ENCODE data around the gene ARHGEF7. TPM values are rescaled to one million over a fixed set of nuclear protein-coding genes. Genes with fewer than 3 reads are reported as not detected.

Gene ARHGEF7
- total RNA-seq, 2 experiments from 2014 or later: 78.9 to 82.0 TPM

GRCh38 chr13:111287201-111287600 is 172.1 kb downstream of the ARHGEF7 start:
- Mint-ChIP-seq H3K27me3 (no peaks in the 10 kb centered on the region), H3K36me3 (peaks cover 21% of the 10 kb centered on the region), H3K4me3 (no peak overlapping the region), H3K27ac (no peak overlapping the region), H3K9me3 (no peaks in the 10 kb centered on the region), H3K4me1 (no peaks in the 10 kb centered on the region)
- POLR2A ChIA-PET: no interaction called here
- no peak for ATAC-seq (ENCODE audit: low read depth)
- no peak for DNase-seq

GRCh38 chr13:111288276-111288675 is 173.2 kb downstream of the ARHGEF7 start:
- H3K27me3 Mint-ChIP-seq: no peaks in the 10 kb centered on the region
- H3K4me3 Mint-ChIP-seq: no peak overlapping the region
- ATAC-seq (ENCODE audit: low read depth): no peak
- POLR2A ChIA-PET: no interaction called here
- no peaks in the 10 kb centered on the region for H3K9me3 Mint-ChIP-seq
- DNase-seq: no peak
- no peak overlapping the region for H3K27ac Mint-ChIP-seq
- no peaks in the 10 kb centered on the region for H3K4me1 Mint-ChIP-seq
- H3K36me3 Mint-ChIP-seq: peaks cover 26% of the 10 kb centered on the region

- H3K27me3 Mint-ChIP-seq: no peaks in the 10 kb centered on the region
- peaks cover 21% of the 10 kb centered on the region for H3K36me3 Mint-ChIP-seq
- no peak overlapping the region for H3K4me3 Mint-ChIP-seq
- DNase-seq (no peak), ATAC-seq (ENCODE audit: low read depth) (no peak)
- no peaks in the 10 kb centered on the region for H3K4me1 Mint-ChIP-seq
- H3K9me3 Mint-ChIP-seq: no peaks in the 10 kb centered on the region
- H3K27ac Mint-ChIP-seq: no peak overlapping the region
- POLR2A ChIA-PET: no interaction called here
Measured at GRCh38 chr13:111289251-111289650, 174.1 kb downstream of the ARHGEF7 start.

- POLR2A ChIA-PET: no interaction called here
- Mint-ChIP-seq H3K9me3 (no peaks in the 10 kb centered on the region), H3K27me3 (no peaks in the 10 kb centered on the region), H3K4me1 (peaks cover 7% of the 10 kb centered on the region), H3K4me3 (no peak overlapping the region), H3K27ac (no peak overlapping the region), H3K36me3 (peaks cover 13% of the 10 kb centered on the region)
- ATAC-seq (ENCODE audit: low read depth): no peak
- no peak for DNase-seq
Measured at GRCh38 chr13:111291908-111292307, 176.8 kb downstream of the ARHGEF7 start.

- POLR2A ChIA-PET: no interaction called here
- peaks cover 13% of the 10 kb centered on the region for H3K36me3 Mint-ChIP-seq
- DNase-seq (no peak), ATAC-seq (ENCODE audit: low read depth) (no peak)
- H3K4me3 Mint-ChIP-seq: no peak overlapping the region
- no peaks in the 10 kb centered on the region for H3K9me3 Mint-ChIP-seq
- H3K27me3 Mint-ChIP-seq: no peaks in the 10 kb centered on the region
- peaks cover 7% of the 10 kb centered on the region for H3K4me1 Mint-ChIP-seq
- H3K27ac Mint-ChIP-seq: no peak overlapping the region
Measured at GRCh38 chr13:111292710-111293485, 177.8 kb downstream of the ARHGEF7 start.

- no peaks in the 10 kb centered on the region for H3K9me3 Mint-ChIP-seq
- H3K27ac Mint-ChIP-seq: no peak overlapping the region
- POLR2A ChIA-PET: no interaction called here
- ATAC-seq (ENCODE audit: low read depth): no peak
- peaks cover 7% of the 10 kb centered on the region for H3K4me1 Mint-ChIP-seq
- DNase-seq: no peak
- H3K36me3 Mint-ChIP-seq: peaks cover 9% of the 10 kb centered on the region
- no peaks in the 10 kb centered on the region for H3K27me3 Mint-ChIP-seq
- no peak overlapping the region for H3K4me3 Mint-ChIP-seq
Measured at GRCh38 chr13:111295886-111296285, 180.8 kb downstream of the ARHGEF7 start.

- POLR2A ChIA-PET: no interaction called here
- peaks cover 12% of the 10 kb centered on the region for H3K36me3 Mint-ChIP-seq
- no peak overlapping the region for H3K27ac Mint-ChIP-seq
- H3K27me3 Mint-ChIP-seq: no peaks in the 10 kb centered on the region
- H3K9me3 Mint-ChIP-seq: no peaks in the 10 kb centered on the region
- H3K4me1 Mint-ChIP-seq: peaks cover 7% of the 10 kb centered on the region
- no peak for ATAC-seq (ENCODE audit: low read depth)
- no peak overlapping the region for H3K4me3 Mint-ChIP-seq
- DNase-seq: no peak
Measured at GRCh38 chr13:111296417-111296816, 181.3 kb downstream of the ARHGEF7 start.

GRCh38 chr13:111298214-111298975 is 183.3 kb downstream of the ARHGEF7 start:
- Mint-ChIP-seq H3K36me3 (peaks cover 13% of the 10 kb centered on the region), H3K27ac (no peak overlapping the region), H3K4me3 (no peak overlapping the region), H3K27me3 (no peaks in the 10 kb centered on the region), H3K9me3 (no peaks in the 10 kb centered on the region), H3K4me1 (peaks cover 7% of the 10 kb centered on the region)
- DNase-seq (no peak), ATAC-seq (ENCODE audit: low read depth) (no peak)
- POLR2A ChIA-PET: no interaction called here

GRCh38 chr13:111302045-111302726 is 187.1 kb downstream of the ARHGEF7 start:
- ATAC-seq (ENCODE audit: low read depth): no peak
- POLR2A ChIA-PET: no interaction called here
- Mint-ChIP-seq H3K36me3 (peaks cover 46% of the 10 kb centered on the region), H3K4me3 (no peak overlapping the region), H3K27me3 (no peaks in the 10 kb centered on the region), H3K4me1 (peaks cover 13% of the 10 kb centered on the region), H3K9me3 (peaks cover 2% of the 10 kb centered on the region), H3K27ac (no peak overlapping the region)
- DNase-seq: no peak

GRCh38 chr13:111303559-111303958 is 188.4 kb downstream of the ARHGEF7 start:
- H3K4me1 Mint-ChIP-seq: peaks cover 13% of the 10 kb centered on the region
- peaks cover 2% of the 10 kb centered on the region for H3K9me3 Mint-ChIP-seq
- H3K27ac Mint-ChIP-seq: no peak overlapping the region
- DNase-seq (no peak), ATAC-seq (ENCODE audit: low read depth) (no peak)
- no peak overlapping the region for H3K4me3 Mint-ChIP-seq
- POLR2A ChIA-PET: interaction anchor here (0.7 kb wide), 1 partner anchor 390 kb away, joined by 3 read pairs; no protein-coding TSS in a partner anchor
- peaks cover 53% of the 10 kb centered on the region for H3K36me3 Mint-ChIP-seq
- H3K27me3 Mint-ChIP-seq: no peaks in the 10 kb centered on the region

GRCh38 chr13:111304041-111304544 is 189.0 kb downstream of the ARHGEF7 start:
- DNase-seq: no peak
- Mint-ChIP-seq H3K4me1 (peaks cover 13% of the 10 kb centered on the region), H3K9me3 (peaks cover 3% of the 10 kb centered on the region), H3K27me3 (no peaks in the 10 kb centered on the region), H3K36me3 (peaks cover 57% of the 10 kb centered on the region), H3K27ac (peak overlapping the region; percentile 80), H3K4me3 (no peak overlapping the region)
- POLR2A ChIA-PET: interaction anchor here (0.7 kb wide), 1 partner anchor 391 kb away, joined by 3 read pairs; no protein-coding TSS in a partner anchor
- ATAC-seq (ENCODE audit: low read depth): no peak

- ATAC-seq (ENCODE audit: low read depth): no peak
- H3K4me1 Mint-ChIP-seq: peaks cover 13% of the 10 kb centered on the region
- H3K4me3 Mint-ChIP-seq: no peak overlapping the region
- no peaks in the 10 kb centered on the region for H3K27me3 Mint-ChIP-seq
- peak overlapping the region; percentile 80 for H3K27ac Mint-ChIP-seq
- DNase-seq: no peak
- peaks cover 63% of the 10 kb centered on the region for H3K36me3 Mint-ChIP-seq
- POLR2A ChIA-PET: no interaction called here
- peaks cover 3% of the 10 kb centered on the region for H3K9me3 Mint-ChIP-seq
Measured at GRCh38 chr13:111304603-111305289, 189.6 kb downstream of the ARHGEF7 start.

Data from activated naive CD8-positive, alpha-beta T cell treated with anti-CD3 and anti-CD28 coated beads, Interleukin-2, amount 10 ng/mL, durations not matched to agents 7 days and 5 days (primary cell).